ENCODE data around the gene SYNJ2.

DNA sequence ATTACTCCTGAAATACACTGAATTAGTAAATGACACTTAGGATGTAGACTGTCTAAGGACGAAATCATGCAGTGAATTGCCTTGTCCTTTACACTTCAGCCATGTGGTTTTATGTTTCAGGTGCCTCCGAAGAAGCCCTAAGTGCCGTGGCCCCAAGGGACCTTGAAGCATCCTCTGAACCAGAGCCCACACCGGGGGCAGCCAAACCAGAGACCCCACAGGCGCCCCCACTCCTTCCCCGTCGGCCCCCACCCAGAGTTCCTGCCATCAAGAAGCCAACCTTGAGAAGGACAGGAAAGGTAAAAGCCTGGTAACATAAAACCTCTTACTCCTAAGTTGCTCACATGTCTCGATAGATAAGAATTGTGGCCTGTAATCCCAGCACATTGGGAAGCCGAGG, 111.1 kb downstream of the SYNJ2 start:
- TF ChIP-seq MAX (IDR thresholded peaks at IDR 0.05; ENCODE audit: insufficient read depth, insufficient read length) (no peak), POLR2AphosphoS5 (IDR thresholded peaks at IDR 0.05; ENCODE audit: insufficient read depth, low read depth, low read length) (no peak)
- TF ChIP-seq, protein P1, sequence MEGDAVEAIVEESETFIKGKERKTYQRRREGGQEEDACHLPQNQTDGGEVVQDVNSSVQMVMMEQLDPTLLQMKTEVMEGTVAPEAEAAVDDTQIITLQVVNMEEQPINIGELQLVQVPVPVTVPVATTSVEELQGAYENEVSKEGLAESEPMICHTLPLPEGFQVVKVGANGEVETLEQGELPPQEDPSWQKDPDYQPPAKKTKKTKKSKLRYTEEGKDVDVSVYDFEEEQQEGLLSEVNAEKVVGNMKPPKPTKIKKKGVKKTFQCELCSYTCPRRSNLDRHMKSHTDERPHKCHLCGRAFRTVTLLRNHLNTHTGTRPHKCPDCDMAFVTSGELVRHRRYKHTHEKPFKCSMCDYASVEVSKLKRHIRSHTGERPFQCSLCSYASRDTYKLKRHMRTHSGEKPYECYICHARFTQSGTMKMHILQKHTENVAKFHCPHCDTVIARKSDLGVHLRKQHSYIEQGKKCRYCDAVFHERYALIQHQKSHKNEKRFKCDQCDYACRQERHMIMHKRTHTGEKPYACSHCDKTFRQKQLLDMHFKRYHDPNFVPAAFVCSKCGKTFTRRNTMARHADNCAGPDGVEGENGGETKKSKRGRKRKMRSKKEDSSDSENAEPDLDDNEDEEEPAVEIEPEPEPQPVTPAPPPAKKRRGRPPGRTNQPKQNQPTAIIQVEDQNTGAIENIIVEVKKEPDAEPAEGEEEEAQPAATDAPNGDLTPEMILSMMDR (IDR thresholded peaks at IDR 0.05; ENCODE audit: extremely low read depth in 1 of 2, insufficient read depth in 1 of 2, low read depth in 1 of 2, low read length in 2 of 2), result no peak
